ENCODE data around the gene AKAP9.

AKAP9 gene

GRCh38 chr7:91898240-91898992, 42.2 kb upstream of the AKAP9 start:
- no peak for DNase-seq
- no peak for TF ChIP-seq CTCF (IDR thresholded peaks at IDR 0.05; ENCODE audit: low read depth, low read length, missing control alignments)
- H3K27ac ChIP-seq = no peak overlapping the region
- in situ Hi-C loops (cut with HindIII; ENCODE audit: low pct_ligation_motif_present, low sequenced_read_pairs) = no loop called here
- H3K27me3 ChIP-seq (replicated peaks) = no peaks in the 10 kb centered on the region
- H3K36me3 ChIP-seq (replicated peaks) = no peaks in the 10 kb centered on the region
- no peak overlapping the region for H3K4me3 ChIP-seq (ENCODE audit: low read depth, low read length)

- no peak for DNase-seq
- H3K4me3 ChIP-seq (ENCODE audit: low read depth, low read length) = no peak overlapping the region
- no peaks in the 10 kb centered on the region for H3K36me3 ChIP-seq (replicated peaks)
- no peak for TF ChIP-seq CTCF (IDR thresholded peaks at IDR 0.05; ENCODE audit: low read depth, low read length, missing control alignments)
- H3K27ac ChIP-seq = no peak overlapping the region
- in situ Hi-C loops (cut with HindIII; ENCODE audit: low pct_ligation_motif_present, low sequenced_read_pairs) = no loop called here
- H3K27me3 ChIP-seq (replicated peaks) = no peaks in the 10 kb centered on the region
These were observed 41.1 kb upstream of the AKAP9 start for GRCh38 chr7:91899563-91899962.

- no peaks in the 10 kb centered on the region for H3K36me3 ChIP-seq (replicated peaks)
- in situ Hi-C loops (cut with HindIII; ENCODE audit: low pct_ligation_motif_present, low sequenced_read_pairs) = no loop called here
- H3K27ac ChIP-seq = no peak overlapping the region
- no peaks in the 10 kb centered on the region for H3K27me3 ChIP-seq (replicated peaks)
- DNase-seq = no peak
- no peak overlapping the region for H3K4me3 ChIP-seq (ENCODE audit: low read depth, low read length)
- TF ChIP-seq CTCF (IDR thresholded peaks at IDR 0.05; ENCODE audit: low read depth, low read length, missing control alignments) = no peak
These were observed 30.5 kb upstream of the AKAP9 start for GRCh38 chr7:91910171-91910570.

DNA sequence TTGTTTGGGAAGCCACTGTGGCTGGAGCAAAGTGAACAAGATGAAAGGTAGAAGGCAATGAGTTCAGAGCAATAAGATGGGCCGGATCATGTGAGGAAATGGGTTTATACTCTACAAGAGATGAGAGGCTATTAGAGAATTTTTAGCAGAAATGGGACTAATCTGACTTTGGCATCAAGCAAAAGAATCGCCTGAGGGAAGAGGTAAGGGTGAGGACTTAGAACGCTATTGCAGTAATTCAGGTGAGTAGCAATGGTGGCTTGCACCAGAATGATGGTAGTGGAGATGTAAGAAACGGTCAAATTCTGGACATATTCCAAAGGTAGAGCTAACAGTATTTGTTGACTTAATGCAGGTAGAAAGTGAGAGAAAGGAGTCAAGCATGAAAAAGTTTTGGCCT, 29.5 kb upstream of the AKAP9 start:
- DNase-seq = no peak
- no peak overlapping the region for H3K27ac ChIP-seq
- no peaks in the 10 kb centered on the region for H3K27me3 ChIP-seq (replicated peaks)
- no peak overlapping the region for H3K4me3 ChIP-seq (ENCODE audit: low read depth, low read length)
- no peaks in the 10 kb centered on the region for H3K36me3 ChIP-seq (replicated peaks)
- in situ Hi-C loops (cut with HindIII; ENCODE audit: low pct_ligation_motif_present, low sequenced_read_pairs) = no loop called here
- no peak for TF ChIP-seq CTCF (IDR thresholded peaks at IDR 0.05; ENCODE audit: low read depth, low read length, missing control alignments)

- Histone ChIP-seq H3K36me3 (replicated peaks) (no peaks in the 10 kb centered on the region), H3K4me3 (ENCODE audit: low read depth, low read length) (no peak overlapping the region), H3K27ac (peak overlapping the region; percentile 47), H3K27me3 (replicated peaks) (no peaks in the 10 kb centered on the region)
- in situ Hi-C loops (cut with HindIII; ENCODE audit: low pct_ligation_motif_present, low sequenced_read_pairs) = no loop called here
- TF ChIP-seq CTCF (IDR thresholded peaks at IDR 0.05; ENCODE audit: low read depth, low read length, missing control alignments) = no peak
- no peak for DNase-seq
These were observed 28.2 kb upstream of the AKAP9 start for GRCh38 chr7:91912494-91912893.

GRCh38 chr7:91913612-91914011, 27.1 kb upstream of the AKAP9 start:
- no peak for TF ChIP-seq CTCF (IDR thresholded peaks at IDR 0.05; ENCODE audit: low read depth, low read length, missing control alignments)
- H3K4me3 ChIP-seq (ENCODE audit: low read depth, low read length) = no peak overlapping the region
- H3K36me3 ChIP-seq (replicated peaks) = no peaks in the 10 kb centered on the region
- H3K27me3 ChIP-seq (replicated peaks) = no peaks in the 10 kb centered on the region
- DNase-seq = peak; percentile 82
- in situ Hi-C loops (cut with HindIII; ENCODE audit: low pct_ligation_motif_present, low sequenced_read_pairs) = no loop called here
- H3K27ac ChIP-seq = peak overlapping the region; percentile 47
